Mesothelial cell of epicardium (in vitro differentiated cells): Measurements from ENCODE around the gene KLHL29. TPM values are rescaled to one million over a fixed set of nuclear protein-coding genes. Genes with fewer than 3 reads are reported as not detected.

Experiments used
- DNase-seq, 2 experiments: peaks; one replicate each; pipeline ENCODE4 v3.0.0; 2021; ENCODE audit warnings: low spot score in 2 of 2; ENCODE audit not compliant: unreplicated experiment in 2 of 2
- H3K27ac Mint-ChIP-seq: 2 replicates; pipeline ENCODE4 v1.8.0; 2021; ENCODE audit warnings: mixed read lengths
- H3K27me3 Mint-ChIP-seq: 2 replicates; pipeline ENCODE4 v1.8.0; 2021; ENCODE audit warnings: low read depth, mixed read lengths
- H3K36me3 Mint-ChIP-seq: 2 replicates; pipeline ENCODE4 v1.8.0; 2021; ENCODE audit warnings: mixed read lengths
- H3K4me1 Mint-ChIP-seq: 2 replicates; pipeline ENCODE4 v1.8.0; 2021; ENCODE audit warnings: mixed read lengths
- H3K4me3 Mint-ChIP-seq: 2 replicates; pipeline ENCODE4 v1.8.0; 2021; ENCODE audit warnings: mild to moderate bottlenecking, moderate library complexity, mixed read lengths
- H3K9me3 Mint-ChIP-seq: 2 replicates; pipeline ENCODE4 v1.8.0; 2021; ENCODE audit warnings: mixed read lengths
- total RNA-seq: library from RNA; stranded (reverse); gene quantifications from 3 replicates; pipeline ENCODE4 v1.2.1, GENCODE V29; 2021
- TF ChIP-seq, protein P1 (sequence below): fragments of 200-600 bp; sonication (generic); IDR thresholded peaks from one replicate; pipeline ENCODE4 v1.5.0; 2021; ENCODE audit warnings: antibody characterized with exemption; ENCODE audit not compliant: unreplicated experiment

Gene KLHL29
- total RNA-seq, 1 donor from 2014 or later = 28.3 TPM

DNA sequence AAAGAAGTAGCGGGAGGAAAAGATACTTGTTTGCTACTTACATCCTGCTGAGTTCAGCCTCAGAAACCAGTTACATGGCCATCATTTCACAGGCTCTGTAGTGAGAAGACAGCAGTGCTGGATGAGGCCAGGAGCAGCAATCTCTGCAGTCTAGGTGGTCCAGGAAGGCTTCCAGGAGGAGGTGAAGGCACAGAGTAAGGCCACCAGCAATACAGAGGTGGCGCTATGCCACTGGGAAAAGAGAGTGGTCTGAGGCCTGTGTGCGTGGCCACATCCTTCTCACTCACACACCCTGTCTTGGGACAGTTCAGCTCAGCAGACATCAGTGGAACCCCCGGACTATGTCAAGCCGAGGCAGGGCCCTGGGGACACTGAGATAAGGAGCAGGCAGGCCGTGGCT lies 162.7 kb downstream of the KLHL29 start:
- Mint-ChIP-seq H3K36me3 (no peaks in the 10 kb centered on the region), H3K27ac (no peak overlapping the region), H3K4me3 (no peak overlapping the region), H3K9me3 (no peaks in the 10 kb centered on the region), H3K4me1 (peaks cover 3% of the 10 kb centered on the region), H3K27me3 (no peaks in the 10 kb centered on the region)
- TF ChIP-seq, protein P1, sequence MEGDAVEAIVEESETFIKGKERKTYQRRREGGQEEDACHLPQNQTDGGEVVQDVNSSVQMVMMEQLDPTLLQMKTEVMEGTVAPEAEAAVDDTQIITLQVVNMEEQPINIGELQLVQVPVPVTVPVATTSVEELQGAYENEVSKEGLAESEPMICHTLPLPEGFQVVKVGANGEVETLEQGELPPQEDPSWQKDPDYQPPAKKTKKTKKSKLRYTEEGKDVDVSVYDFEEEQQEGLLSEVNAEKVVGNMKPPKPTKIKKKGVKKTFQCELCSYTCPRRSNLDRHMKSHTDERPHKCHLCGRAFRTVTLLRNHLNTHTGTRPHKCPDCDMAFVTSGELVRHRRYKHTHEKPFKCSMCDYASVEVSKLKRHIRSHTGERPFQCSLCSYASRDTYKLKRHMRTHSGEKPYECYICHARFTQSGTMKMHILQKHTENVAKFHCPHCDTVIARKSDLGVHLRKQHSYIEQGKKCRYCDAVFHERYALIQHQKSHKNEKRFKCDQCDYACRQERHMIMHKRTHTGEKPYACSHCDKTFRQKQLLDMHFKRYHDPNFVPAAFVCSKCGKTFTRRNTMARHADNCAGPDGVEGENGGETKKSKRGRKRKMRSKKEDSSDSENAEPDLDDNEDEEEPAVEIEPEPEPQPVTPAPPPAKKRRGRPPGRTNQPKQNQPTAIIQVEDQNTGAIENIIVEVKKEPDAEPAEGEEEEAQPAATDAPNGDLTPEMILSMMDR = no peak
- DNase-seq = no peak

DNA sequence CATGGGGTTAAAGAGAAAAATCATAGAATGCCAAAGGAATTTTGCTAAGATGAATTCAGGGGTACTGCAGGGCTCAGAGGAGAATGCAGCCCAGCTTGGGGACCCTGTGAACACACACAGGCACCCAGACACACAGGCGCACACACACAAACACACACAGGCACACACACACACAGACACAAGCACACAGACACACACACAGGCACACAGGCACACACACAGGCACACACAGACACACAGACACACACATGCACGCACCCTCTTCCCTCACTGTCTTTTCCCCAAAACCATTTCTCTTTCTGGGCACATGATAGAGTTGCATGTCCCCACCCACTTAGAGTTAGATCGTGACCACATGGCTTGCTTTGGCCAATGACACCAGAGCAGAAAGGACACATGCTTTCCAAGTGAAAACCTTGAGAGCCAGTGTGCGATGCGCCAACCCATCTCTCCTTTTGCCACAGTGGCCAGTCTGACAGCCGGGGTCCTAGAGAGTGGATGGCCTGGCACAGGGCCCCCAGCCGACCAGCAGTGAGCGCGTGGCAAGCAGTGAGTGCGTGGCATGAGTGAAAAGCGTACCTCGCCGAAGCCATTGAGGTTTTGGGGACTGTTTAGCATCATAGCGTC lies 163.3 kb downstream of the KLHL29 start:
- H3K27me3 Mint-ChIP-seq = no peaks in the 10 kb centered on the region
- no peaks in the 10 kb centered on the region for H3K36me3 Mint-ChIP-seq
- no peaks in the 10 kb centered on the region for H3K9me3 Mint-ChIP-seq
- no peak for DNase-seq
- H3K4me3 Mint-ChIP-seq = no peak overlapping the region
- TF ChIP-seq, protein P1 = no peak
- H3K4me1 Mint-ChIP-seq = peaks cover 3% of the 10 kb centered on the region
- H3K27ac Mint-ChIP-seq = no peak overlapping the region

DNA sequence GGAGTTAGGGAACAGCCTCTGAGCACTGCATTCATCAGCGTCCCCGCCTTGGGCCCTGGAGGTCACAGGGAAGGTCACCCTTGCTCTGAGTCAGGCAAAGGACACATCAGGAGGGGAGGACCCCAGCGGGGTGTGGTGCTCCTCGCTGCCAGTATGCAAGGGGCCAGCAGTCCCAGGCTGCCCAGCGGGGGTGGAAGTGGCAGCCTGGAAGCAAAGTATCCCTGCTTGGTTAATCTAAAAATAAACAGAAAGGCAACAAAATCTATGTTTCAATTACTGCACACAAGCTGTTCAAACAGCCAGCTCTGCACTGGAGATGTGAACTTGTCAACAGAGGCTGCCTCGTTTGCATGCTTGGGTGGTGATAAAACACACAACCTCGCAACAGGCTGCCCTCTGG lies 164.1 kb downstream of the KLHL29 start:
- no peaks in the 10 kb centered on the region for H3K36me3 Mint-ChIP-seq
- no peak overlapping the region for H3K4me3 Mint-ChIP-seq
- no peak for DNase-seq

DNA sequence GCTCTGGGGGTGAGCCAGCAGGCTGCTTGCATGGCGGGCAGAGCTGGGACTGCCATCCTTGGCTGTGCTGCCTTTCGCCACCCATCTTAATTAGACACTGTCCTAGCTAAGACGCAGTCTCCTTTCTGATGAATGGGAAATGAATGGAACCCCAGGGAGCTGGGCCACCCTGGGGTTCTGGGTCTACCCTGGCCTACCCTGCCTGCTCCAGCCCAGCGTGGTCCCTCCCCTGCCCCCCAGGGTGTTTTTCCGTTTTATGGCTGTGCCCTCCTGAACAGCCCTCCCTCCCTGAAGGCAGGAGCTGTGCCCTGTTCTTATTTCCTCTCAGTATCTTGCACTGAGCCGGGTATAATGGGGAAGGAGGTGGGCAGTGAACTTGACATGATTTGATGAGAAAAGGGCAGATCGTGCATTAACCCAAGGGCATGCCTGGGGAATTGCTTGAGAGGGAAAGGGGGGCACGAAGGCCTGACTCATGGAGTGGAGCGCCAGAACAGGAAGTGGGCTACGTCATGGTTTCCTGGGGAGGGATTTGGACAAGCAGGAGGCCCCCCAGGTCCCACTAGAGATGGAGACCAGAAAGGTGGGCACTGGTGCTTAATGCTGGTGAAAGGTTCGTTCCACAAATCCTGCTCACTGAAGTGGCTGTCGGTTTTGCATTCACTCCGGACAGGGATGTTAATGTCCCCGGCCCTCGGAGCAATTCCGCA lies 165.0 kb downstream of the KLHL29 start:
- Mint-ChIP-seq H3K27me3 (no peaks in the 10 kb centered on the region), H3K27ac (no peak overlapping the region), H3K9me3 (no peaks in the 10 kb centered on the region), H3K36me3 (no peaks in the 10 kb centered on the region), H3K4me3 (no peak overlapping the region), H3K4me1 (peaks cover 1% of the 10 kb centered on the region)
- DNase-seq = no peak
- TF ChIP-seq, protein P1 = no peak

More for the DNA sequence above, 164.1 kb downstream of the KLHL29 start:
- TF ChIP-seq, protein P1 = no peak
- H3K27ac Mint-ChIP-seq = no peak overlapping the region
- H3K9me3 Mint-ChIP-seq = no peaks in the 10 kb centered on the region
- peaks cover under 1% of the 10 kb centered on the region for H3K4me1 Mint-ChIP-seq
- no peaks in the 10 kb centered on the region for H3K27me3 Mint-ChIP-seq

DNA sequence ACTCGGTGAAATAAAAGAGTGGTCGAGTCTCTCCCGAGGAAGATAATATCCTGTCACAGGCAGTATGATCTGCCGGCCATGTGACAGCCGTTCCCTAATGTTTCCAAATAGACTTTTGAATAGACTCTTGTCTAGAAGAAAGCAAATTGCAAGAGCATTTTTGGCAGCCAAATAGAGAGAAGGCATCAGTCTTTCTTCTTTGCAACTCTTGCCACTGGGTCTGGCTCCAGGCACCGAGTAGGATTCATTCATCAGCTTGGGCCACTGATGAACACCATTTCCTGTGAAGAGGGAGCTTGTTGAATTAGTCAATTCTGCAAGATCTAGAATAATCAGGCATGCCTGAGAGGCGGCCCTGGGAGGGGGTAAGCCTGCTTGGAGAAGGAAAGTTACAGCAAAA lies 165.6 kb downstream of the KLHL29 start:
- DNase-seq = no peak
- Mint-ChIP-seq H3K4me3 (no peak overlapping the region), H3K9me3 (no peaks in the 10 kb centered on the region), H3K27me3 (no peaks in the 10 kb centered on the region), H3K36me3 (no peaks in the 10 kb centered on the region), H3K27ac (no peak overlapping the region), H3K4me1 (peaks cover 1% of the 10 kb centered on the region)
- TF ChIP-seq, protein P1 = no peak
